GM21423 (cell line): ENCODE data around the gene GPRC5D.

Experiments
- ATAC-seq: cut with Tn5 transposase; IDR thresholded peaks from one replicate; pipeline ENCODE4 v1.9.1; 2021; ENCODE audit warnings: mild to moderate bottlenecking, moderate library complexity; ENCODE audit not compliant: unreplicated experiment

Gene GPRC5D

DNA sequence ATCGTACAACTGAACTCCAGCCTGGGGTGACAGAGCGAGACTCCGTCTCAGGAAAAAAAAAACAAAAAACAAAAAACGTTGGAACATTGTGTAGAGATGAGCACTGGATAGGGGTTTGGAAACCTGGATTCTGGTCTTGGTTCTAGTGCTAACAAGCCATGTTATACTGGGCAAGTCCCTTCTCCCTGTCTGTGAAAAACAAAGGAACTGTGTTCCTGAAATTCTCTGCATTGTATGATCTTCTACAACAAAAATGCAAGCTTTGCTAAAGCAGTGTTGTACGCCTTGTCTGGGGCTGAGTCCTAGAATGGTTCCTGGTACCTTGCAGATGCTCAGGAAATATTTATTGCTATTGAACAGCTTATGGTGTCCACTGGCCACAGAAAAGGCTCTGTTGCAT lies 13.4 kb downstream of the GPRC5D start:
- ATAC-seq, result no peak

DNA sequence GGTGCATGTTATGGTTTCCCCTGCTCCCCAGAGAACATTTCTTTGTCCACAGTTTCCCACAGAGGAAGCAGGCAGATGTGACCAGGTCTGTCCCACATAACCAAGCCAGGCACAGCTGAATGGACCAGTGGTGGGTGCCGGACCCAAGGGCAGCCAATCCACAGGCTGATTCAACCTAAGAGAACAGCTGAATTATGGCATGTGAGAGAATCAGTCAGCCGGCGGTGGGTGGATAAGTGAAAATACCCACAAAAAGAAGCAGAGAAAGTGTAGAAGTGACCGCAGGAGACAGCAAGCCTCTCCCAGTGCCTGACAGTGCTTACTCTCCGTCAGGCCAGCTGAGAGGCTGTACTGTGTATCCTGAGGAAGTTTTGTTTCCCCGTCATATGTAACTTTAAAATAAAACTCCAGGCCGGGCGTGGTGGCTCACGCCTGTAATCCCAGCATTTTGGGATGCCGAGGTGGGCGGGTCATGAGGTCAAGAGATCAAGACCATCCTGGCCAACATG lies 14.9 kb downstream of the GPRC5D start:
- ATAC-seq, result no peak

- ATAC-seq, result no peak
These were observed 17.4 kb downstream of the GPRC5D start for GRCh38 chr12:12934556-12934955.

- no peak for ATAC-seq
These were observed 18.2 kb downstream of the GPRC5D start for GRCh38 chr12:12933742-12934141.

DNA sequence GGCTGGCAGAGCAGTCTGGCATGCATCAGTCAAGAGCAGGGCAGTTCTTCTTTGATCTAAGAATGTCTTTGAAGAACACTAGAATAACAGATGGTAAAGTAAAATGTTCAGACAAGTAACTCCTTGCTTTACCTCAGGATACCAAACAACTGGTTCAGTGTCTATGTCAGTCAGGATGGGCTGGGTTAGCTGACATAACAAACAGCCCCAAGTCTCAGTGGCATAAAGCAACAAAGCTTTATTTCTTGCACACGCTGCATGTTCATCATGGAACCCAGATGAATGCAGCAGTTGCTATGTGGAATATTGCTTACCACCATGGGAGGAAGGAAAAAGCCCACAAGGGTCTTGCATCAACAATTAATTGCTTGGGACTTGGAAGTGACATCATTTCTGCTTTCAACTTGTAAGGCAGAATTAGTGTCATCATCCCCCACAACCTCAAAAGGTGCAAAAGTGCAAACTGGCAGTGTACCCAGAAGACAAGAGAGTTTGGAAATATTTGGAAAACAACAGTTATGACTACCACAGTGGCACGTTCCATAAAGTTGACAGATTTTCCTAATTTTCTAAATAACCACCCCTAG lies 21.2 kb downstream of the GPRC5D start:
- no peak for ATAC-seq

- ATAC-seq, result no peak
These were observed 22.3 kb downstream of the GPRC5D start for GRCh38 chr12:12929696-12930095.

GRCh38 chr12:12927211-12928079 lies 24.5 kb downstream of the GPRC5D start:
- ATAC-seq, result no peak

- no peak for ATAC-seq
These were observed 25.3 kb downstream of the GPRC5D start for GRCh38 chr12:12926571-12927071.

DNA sequence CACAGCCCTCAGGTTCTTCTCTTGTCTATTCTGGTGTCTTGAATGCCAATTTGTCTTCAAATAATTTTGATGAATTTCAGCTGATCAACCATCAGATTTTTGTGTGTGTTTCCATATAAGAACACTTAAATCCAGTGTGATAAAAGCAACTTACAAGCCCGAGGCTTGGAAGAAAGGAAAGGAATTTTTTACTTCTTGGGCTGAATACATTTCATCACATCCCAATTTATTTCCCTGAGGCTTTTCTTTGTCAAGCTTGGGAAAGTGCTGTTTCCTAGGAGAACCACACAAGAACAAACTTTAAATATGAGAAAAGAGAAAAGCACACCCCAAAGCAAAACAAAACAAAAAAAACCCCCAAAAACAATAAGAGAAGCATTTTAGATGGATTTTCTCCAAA lies 26.6 kb downstream of the GPRC5D start:
- no peak for ATAC-seq

DNA sequence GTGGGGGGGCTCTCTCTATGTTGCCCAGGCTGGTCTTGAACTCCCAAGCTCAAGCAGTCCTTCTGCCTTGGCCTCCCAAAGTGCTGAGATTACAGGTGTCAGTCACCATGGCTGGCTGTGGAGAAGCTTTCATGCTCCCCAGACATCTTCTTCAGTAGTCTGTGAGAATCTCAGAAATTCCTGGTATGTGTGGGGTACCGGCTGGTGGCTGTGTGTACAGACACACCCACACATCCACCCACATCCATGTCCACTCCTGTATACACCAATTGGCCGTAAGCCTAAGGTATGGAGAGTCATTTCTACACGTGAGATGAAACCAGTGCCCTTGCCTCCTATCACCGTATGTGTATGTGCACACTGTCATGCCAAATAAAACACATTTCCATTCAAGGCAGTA lies 27.8 kb downstream of the GPRC5D start:
- ATAC-seq, result no peak

DNA sequence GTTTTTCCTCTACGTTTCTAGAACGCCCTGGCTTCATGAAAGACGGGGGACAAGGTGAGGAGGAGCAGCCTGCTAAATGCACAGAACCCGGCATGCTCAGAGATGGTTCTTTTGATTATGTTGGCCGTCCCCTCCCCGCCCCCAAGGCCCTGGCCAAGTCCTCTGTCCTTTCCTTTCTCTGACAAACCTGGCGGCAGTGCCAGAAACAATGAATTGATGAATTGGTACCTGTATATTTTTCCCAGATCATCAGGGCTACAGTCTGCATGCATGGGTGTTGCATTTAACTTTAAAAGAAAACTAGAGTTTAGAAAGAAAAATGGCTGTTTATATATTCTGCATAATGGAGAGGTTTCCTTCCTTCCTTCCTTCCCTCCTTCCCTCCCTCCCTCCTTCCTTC lies 29.0 kb downstream of the GPRC5D start:
- ATAC-seq, result no peak

DNA sequence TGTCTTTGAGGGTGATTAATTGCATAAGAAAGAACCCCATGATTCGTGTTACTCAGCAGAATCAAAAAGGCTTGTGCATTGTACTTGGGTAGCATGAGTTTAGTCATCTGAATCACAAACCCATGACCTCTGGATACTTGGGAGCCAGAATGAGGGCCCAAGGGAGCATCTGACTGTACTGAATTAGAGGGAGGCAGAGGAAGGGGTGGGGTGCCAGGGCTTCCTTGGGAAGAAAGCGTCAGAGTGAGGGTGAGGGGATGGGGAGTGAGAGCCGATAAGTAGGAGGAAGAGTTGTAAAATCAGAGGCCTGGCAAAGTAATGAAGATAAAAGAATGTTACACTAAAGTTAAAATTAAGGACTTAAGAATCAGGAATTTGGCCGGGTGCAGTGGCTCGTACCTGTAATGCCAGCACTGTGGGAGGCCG lies 29.8 kb downstream of the GPRC5D start:
- no peak for ATAC-seq

GRCh38 chr12:12919666-12920435 lies 32.1 kb downstream of the GPRC5D start:
- ATAC-seq, result no peak

- ATAC-seq, result no peak
These were observed 33.1 kb downstream of the GPRC5D start for GRCh38 chr12:12918781-12919389.

DNA sequence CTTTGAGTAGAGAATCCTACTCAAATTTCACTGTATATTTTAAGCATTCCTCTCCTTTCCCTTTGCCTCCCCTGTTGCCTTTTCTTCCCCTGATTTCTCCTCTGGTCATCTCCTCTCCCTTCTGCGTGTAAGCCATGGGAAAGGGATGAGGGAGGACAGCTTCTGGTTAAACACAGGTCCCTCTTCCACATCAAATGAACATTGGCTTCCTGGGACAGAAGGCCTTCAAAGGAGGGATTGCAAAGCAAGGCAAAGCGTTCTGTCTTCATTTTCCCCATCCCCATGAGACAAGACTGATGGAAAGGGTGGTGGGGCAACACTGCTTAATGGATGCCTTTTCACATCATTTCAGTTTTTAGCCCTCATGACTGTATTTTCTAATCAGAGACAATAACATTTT lies 34.5 kb downstream of the GPRC5D start:
- no peak for ATAC-seq

GRCh38 chr12:12916135-12916944 lies 35.6 kb downstream of the GPRC5D start:
- peak; percentile 88 for ATAC-seq

- ATAC-seq, result no peak
These were observed 36.3 kb downstream of the GPRC5D start for GRCh38 chr12:12915656-12916055.

GRCh38 chr12:12912711-12913110 lies 39.3 kb downstream of the GPRC5D start:
- no peak for ATAC-seq

DNA sequence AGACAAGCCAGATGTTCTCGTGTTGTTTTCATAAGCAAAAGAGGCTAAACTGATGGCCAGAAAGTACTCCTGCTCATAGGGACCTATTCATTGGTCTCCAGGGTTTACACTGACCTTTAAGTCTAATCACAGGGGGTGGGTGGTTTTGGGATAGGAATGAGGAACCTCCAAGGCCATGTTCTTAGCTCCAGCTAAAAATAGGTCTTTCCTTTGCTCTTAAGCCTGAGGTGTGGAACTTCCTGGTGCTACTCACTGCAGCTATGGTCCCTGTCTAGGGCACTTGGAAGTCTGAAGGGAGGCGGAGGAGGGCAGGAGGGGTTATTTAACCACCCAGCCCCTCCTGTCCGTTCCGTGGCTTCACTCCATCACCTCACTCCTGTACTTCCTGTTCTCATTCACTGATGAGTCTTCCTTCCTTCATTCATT lies 42.0 kb downstream of the GPRC5D start:
- no peak for ATAC-seq
